Loucy (cell line): ENCODE data around the gene RAP2C.

Source experiments
- CTCF ChIP-seq: fragments of 200-600 bp; sonication (generic); conservative IDR thresholded peaks from 2 replicates; pipeline ENCODE4 v1.5.1; 2014; ENCODE audit warnings: mild to moderate bottlenecking, antibody characterized with exemption, low read length
- EZH2phosphoT487 ChIP-seq: fragments of 200-600 bp; IDR thresholded peaks from 2 replicates; pipeline ENCODE4 v1.6.1; 2018; ENCODE audit warnings: antibody characterized with exemption, mild to moderate bottlenecking, moderate library complexity, borderline replicate concordance

DNA sequence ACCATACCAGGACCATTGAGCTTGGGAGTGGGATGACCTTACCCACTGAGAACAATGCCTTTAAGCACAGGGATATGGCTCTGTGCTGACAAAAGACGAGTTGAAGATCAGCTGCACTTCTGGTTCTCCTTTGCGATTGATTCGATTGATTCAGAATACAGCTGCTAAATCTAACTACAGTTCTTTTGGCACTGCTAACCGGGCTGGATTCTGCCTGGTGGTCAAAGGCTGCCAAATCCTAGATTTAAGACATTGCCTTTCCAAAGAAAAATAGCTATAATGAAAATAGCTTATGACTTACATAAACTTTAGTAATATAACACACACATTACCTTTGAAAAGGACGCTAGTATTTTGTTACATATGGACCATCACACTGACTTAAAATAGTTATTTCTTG, 18.3 kb downstream of the RAP2C start:
- TF ChIP-seq EZH2phosphoT487 (no peak), CTCF (no peak)
